Left ventricle myocardium inferior (tissue), 1 donor: ENCODE data around the gene PDHA1. TPM values are rescaled to one million over a fixed set of nuclear protein-coding genes. Genes with fewer than 3 reads are reported as not detected.

Experiments used
- DNase-seq: peaks from one replicate; pipeline ENCODE4 v3.0.0-alpha.2; 2020
- H3K27ac ChIP-seq: fragments of 200-600 bp; replicated peaks from 2 replicates; pipeline ENCODE4 v1.8.0; 2021
- H3K27me3 ChIP-seq: fragments of 200-600 bp; 2 replicates; pipeline ENCODE4 v1.8.0; 2021; ENCODE audit warnings: low read depth
- H3K36me3 ChIP-seq: fragments of 200-600 bp; 2 replicates; pipeline ENCODE4 v1.8.0; 2021
- H3K4me1 ChIP-seq: fragments of 200-600 bp; 2 replicates; pipeline ENCODE4 v1.8.0; 2021
- H3K4me3 ChIP-seq: fragments of 200-600 bp; 2 replicates; pipeline ENCODE4 v1.8.0; 2021; ENCODE audit warnings: mild to moderate bottlenecking, moderate library complexity
- H3K9me3 ChIP-seq: fragments of 200-600 bp; replicated peaks from 2 replicates; pipeline ENCODE4 v1.8.0; 2021
- CTCF ChIP-seq: fragments of 200-600 bp; IDR thresholded peaks from 2 replicates; pipeline ENCODE4 v1.8.0; 2021; ENCODE audit warnings: antibody characterized with exemption, mild to moderate bottlenecking, borderline replicate concordance
- intact Hi-C: fragments of 100-400 bp; cut with micrococcal nuclease; formaldehyde crosslinking; loops from one replicate; pipeline ENCODE4 v1.11.0; 2022
- total RNA-seq: library from RNA; stranded (reverse); fragmentation: NEBNext Ultra II Directional; extraction: Animal tissue kit (Norgen Biotek cat#: 25700); gene quantifications from one replicate; pipeline ENCODE4 v1.2.1, GENCODE V29; 2021
- donor health status: DM: no; HTN: yes; CAD: no; lungs with severe emphysema.

Gene PDHA1
- total RNA-seq, 1 donor from 2014 or later = 1,069 TPM

DNA sequence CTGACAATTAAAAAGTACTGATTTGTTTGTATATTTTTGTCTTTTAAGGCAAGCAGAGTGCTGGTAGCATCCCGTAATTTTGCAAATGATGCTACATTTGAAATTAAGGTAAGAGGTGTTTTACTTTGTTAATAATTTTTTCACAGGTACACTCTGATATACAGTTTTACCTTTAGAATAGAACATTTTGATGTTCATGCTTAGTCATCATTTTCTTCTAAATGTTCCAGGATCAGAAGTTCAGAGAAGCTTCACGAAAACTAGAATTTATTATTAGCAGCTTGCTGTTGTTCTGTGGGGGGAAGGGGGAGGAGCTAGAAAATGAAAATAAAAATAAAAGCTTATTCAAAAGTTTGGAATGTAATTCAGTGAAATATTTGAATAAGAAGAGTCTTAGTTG lies 5.5 kb downstream of the PDHA1 start:
- TF ChIP-seq CTCF = no peak
- H3K9me3 ChIP-seq = no peaks in the 10 kb centered on the region
- H3K36me3 ChIP-seq = peaks cover 47% of the 10 kb centered on the region
- H3K27ac ChIP-seq = no peak overlapping the region
- peaks cover 38% of the 10 kb centered on the region for H3K4me1 ChIP-seq
- H3K4me3 ChIP-seq = no peak overlapping the region
- H3K27me3 ChIP-seq = no peaks in the 10 kb centered on the region
- no peak for DNase-seq
- intact Hi-C loops = no loop called here

DNA sequence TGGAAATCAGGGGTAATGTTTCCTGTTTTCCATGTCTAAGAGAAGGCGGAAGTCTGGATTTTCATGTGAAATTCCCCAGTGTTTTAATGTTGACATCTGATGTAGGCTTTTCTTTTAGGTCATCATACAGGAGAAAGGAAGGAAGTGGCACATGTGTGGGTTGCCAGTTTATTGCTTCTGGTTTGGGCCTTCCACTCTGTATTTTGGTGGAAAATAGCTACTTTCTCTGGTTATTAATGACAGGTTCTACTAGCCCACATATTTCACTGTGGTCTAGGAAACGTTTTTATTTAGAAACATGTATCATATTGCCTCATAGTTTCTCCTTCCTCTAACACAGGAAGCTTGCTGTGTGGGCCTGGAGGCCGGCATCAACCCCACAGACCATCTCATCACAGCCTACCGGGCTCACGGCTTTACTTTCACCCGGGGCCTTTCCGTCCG lies 7.2 kb downstream of the PDHA1 start:
- H3K36me3 ChIP-seq = peaks cover 64% of the 10 kb centered on the region
- no peak overlapping the region for H3K27ac ChIP-seq
- intact Hi-C loops = no loop called here
- no peaks in the 10 kb centered on the region for H3K9me3 ChIP-seq
- no peak for TF ChIP-seq CTCF
- H3K27me3 ChIP-seq = no peaks in the 10 kb centered on the region
- DNase-seq = no peak
- no peak overlapping the region for H3K4me3 ChIP-seq
- peaks cover 22% of the 10 kb centered on the region for H3K4me1 ChIP-seq

- Histone ChIP-seq H3K27me3 (no peaks in the 10 kb centered on the region), H3K36me3 (peaks cover 97% of the 10 kb centered on the region), H3K4me1 (no peaks in the 10 kb centered on the region), H3K9me3 (no peaks in the 10 kb centered on the region), H3K4me3 (no peak overlapping the region), H3K27ac (no peak overlapping the region)
- TF ChIP-seq CTCF = no peak
- intact Hi-C loops = no loop called here
- DNase-seq = no peak
Measured at GRCh38 chrX:19354625-19355024, 10.9 kb downstream of the PDHA1 start.

GRCh38 chrX:19358521-19358920 lies 14.8 kb downstream of the PDHA1 start:
- H3K4me1 ChIP-seq = no peaks in the 10 kb centered on the region
- no peak for DNase-seq
- intact Hi-C loops = no loop called here
- H3K27me3 ChIP-seq = no peaks in the 10 kb centered on the region
- H3K27ac ChIP-seq = no peak overlapping the region
- TF ChIP-seq CTCF = no peak
- no peaks in the 10 kb centered on the region for H3K9me3 ChIP-seq
- H3K36me3 ChIP-seq = peaks cover 71% of the 10 kb centered on the region
- H3K4me3 ChIP-seq = no peak overlapping the region

DNA sequence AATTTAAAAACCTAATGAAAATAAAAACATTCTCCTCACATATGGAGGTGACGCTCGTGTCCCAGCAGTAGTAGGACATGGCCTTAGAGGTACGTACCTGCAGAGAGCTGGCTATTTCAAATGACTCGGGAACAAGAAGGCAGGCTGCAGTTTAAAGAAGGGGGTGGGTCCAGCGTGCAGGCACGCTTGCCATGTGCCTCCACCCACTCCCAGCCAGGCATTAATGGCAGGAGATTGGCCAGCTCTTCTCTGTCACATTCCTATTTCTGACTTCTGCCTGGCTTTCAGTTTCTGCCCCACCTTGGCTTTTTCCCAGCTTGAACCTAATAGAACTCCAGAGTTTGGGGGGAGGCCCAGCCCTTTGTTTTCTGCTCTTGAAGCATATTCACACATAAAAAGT lies 17.2 kb downstream of the PDHA1 start:
- peaks cover 53% of the 10 kb centered on the region for H3K36me3 ChIP-seq
- intact Hi-C loops = no loop called here
- no peaks in the 10 kb centered on the region for H3K27me3 ChIP-seq
- H3K4me1 ChIP-seq = no peaks in the 10 kb centered on the region
- DNase-seq = no peak
- no peaks in the 10 kb centered on the region for H3K9me3 ChIP-seq
- H3K4me3 ChIP-seq = no peak overlapping the region
- no peak overlapping the region for H3K27ac ChIP-seq
- no peak for TF ChIP-seq CTCF

- TF ChIP-seq CTCF = no peak
- H3K27me3 ChIP-seq = no peaks in the 10 kb centered on the region
- no peaks in the 10 kb centered on the region for H3K9me3 ChIP-seq
- intact Hi-C loops = no loop called here
- H3K4me1 ChIP-seq = no peaks in the 10 kb centered on the region
- H3K36me3 ChIP-seq = peaks cover 45% of the 10 kb centered on the region
- DNase-seq = no peak
- H3K4me3 ChIP-seq = no peak overlapping the region
- no peak overlapping the region for H3K27ac ChIP-seq
Measured at GRCh38 chrX:19361701-19362100, 18.0 kb downstream of the PDHA1 start.
